ENCODE data around the gene UBL7.
"Not testable (repeated sequence)": the region's sequence is repeated elsewhere in the genome, so short reads cannot be mapped to it uniquely, and the experiment has no call there.

UBL7 gene, protein sequence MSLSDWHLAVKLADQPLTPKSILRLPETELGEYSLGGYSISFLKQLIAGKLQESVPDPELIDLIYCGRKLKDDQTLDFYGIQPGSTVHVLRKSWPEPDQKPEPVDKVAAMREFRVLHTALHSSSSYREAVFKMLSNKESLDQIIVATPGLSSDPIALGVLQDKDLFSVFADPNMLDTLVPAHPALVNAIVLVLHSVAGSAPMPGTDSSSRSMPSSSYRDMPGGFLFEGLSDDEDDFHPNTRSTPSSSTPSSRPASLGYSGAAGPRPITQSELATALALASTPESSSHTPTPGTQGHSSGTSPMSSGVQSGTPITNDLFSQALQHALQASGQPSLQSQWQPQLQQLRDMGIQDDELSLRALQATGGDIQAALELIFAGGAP

DNA sequence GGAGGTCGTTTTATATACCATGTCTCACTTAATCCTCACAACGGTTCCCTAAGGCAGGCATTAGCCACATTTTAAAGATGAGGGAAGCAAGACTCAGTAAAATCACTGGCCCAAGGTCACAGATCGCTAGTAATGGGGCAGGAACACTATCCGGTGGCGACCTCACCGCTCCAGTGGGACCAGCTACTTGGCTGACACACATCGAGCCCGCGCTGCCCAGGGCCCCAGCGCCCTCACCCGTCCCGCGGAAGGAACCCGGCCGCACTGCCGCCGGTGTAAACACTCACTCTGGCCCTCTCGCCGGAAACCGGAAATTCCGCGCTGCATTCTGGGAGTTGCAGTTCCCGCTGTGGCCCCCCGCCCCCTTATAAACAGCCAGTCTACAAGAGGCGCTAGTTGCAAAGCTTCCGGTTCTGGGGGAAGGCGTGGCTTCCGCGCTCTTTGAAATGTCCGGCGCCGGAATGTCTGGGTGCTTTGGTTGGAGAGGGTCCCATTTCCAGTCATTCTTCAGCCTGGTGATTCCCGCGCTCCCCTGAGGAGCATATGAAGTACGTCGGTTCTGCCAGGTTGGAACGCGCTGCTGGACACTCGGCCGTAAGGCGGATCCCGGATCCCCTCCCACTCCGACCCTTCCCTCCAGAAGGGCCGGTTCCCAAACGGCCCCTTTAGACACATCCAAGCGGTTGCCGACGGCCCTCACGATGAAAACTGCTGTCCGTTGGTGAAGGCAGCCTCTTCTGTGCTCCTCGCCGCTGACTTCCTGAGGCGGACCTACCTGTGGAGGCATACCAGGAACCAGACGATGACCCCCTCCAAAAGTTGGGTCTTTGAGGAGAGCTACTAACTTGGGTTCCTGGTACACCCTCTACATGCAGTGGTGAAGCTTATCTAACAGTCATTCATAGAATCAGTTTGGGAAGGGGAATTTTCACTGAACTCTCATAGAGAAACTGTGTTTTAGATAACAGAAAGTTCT lies at the start of gene UBL7:
Gene UBL7, minus strand, starts transcription at position 290 of the 976 bp plus-strand sequence. CDS start 2,293 bp downstream, outside the sequence.
- DNase-seq (ENCODE audit: low spot score): peak; percentile 92

DNA sequence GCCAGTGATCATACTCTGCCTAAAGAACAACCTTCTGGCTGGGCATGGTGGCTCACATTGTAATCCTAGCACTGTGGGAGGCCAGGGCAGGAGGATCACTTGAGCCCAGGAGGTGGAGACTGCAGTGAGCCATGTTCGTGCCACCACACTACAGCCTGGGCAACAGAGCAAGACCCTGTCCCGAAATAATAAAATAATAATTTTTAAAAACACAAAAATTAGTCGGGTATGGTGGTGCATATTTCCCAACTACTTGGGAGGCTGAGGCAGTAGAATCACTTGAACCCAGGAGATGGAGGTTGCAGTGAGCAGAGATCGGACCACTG lies 45.5 kb upstream of the UBL7 start:
- DNase-seq (ENCODE audit: low spot score): no peak

DNA sequence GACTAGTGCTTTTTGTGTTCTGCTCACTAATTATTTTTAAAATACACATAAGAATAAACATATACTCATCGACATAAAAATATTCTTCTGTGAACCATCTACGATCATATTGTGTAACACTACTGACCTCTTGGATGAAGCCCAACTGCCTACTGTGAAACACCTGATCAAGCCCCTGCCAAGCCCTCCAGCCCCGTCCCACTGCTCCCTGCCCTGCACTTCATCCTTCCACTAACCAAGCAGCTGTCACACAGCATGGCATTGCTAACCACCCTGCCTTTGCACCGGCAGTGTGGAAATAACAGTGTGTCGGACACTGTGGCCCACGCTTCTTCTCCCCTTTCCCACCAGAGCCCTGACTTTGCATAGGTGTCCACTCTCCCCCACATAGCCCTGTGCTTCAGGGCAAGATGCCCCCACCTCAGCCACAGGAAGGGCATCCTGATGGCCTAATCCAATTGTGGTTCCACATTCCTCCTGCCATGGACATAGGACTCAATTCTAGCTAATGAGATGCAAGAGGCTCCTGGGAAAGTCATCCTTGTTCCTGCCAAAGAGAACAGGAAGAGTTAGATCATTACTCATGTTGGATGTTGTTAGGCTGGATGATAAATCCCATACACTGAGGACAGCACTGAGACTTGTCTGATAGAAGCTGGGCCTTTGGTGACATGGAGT lies 45.0 kb upstream of the UBL7 start:
- DNase-seq (ENCODE audit: low spot score): no peak

DNA sequence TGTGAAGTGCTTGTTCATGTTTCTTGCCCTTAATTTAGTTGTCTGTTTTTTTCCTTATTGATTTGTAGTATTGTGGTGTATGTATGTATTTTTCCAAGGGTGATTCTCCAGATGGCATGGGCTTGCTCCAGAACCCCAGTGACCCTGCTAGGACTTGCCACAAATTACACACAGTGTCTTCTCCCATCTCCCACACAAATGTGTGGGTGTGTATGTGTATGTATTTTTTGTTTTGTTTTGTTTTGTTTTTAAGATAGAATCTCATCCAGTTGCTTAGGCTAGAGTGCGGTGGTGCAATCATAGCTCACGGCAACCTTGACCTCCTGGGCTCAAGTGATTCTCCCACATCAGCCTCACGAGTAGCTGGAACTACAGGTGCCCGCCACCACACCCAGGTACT lies 43.9 kb upstream of the UBL7 start:
- DNase-seq (ENCODE audit: low spot score): no peak

DNA sequence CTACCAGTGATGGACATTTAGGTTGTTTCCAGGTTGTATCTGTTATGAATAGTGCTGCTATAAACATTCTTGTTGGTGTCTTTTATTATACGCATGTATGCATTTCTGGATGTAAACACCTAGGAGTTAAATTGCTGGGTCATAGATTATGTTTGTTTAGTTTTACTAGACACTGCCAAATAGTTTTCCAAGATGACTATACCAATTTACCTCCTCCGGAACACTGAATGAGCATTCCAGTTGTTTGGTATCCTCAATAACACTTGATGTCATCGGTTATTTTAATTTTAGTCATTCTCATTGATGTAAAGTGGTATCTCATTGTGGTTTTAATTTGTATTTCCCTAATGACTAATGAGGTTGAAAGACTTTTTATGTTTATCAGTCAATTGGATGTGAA lies 43.5 kb upstream of the UBL7 start:
- DNase-seq (ENCODE audit: low spot score): no peak

DNA sequence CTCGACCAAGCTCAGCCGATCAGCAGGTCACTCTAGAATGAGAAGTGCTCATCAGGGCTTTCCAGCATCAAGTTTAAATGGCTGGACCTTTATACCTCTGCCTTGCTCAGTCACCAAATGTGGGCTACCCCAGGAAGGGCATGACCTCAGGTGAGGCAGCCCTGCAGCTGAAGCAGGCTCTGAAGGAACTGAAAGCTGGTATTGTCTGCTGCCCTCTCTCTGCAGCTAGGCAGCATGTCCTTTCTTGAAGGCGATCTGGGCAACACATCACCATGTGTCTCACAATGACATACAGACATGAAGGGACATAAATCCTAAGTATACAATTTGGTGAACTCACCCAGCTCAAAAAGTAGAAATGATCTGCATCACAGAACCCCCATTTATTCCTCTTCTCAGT lies 41.3 kb upstream of the UBL7 start:
- no peak for DNase-seq (ENCODE audit: low spot score)

DNA sequence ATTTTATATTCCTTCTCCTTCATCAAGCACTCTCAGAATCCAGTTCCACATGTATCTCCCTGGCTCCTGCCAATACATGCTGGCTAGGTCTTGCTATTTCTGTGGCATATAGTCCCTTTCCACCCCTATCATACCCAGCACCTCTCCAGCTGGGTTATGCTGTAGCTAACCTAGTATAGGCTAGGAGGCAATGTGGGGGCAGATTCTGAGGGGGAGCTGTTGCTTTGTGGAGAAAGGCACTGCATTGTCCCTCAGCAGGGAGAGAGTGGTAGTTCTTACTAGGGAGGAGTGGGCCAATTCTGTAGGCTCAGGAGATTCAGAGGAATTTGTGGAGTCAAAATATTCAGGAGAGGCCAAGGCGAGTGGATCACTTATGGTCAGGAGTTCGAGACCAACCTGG lies 39.4 kb upstream of the UBL7 start:
- no peak for DNase-seq (ENCODE audit: low spot score)

DNA sequence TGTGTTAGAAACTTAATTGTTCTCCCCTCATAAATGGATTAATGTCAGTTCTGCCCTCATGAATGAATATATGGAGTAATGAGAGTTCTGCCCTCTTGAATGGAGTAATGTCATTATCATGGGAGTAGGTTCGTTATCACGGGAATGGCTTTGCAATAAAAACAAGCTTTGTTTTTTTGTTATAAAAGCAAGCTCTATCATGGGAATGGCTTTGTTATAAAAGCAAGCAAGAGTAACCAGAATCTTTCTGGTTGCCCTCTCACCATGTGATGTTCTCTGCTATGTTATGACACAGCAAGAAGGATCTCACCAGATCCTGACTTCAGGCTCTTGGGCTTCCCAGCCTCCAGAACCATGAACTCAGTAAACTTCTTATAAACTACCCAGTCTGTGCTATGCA lies 38.4 kb upstream of the UBL7 start:
- DNase-seq (ENCODE audit: low spot score): no peak

DNA sequence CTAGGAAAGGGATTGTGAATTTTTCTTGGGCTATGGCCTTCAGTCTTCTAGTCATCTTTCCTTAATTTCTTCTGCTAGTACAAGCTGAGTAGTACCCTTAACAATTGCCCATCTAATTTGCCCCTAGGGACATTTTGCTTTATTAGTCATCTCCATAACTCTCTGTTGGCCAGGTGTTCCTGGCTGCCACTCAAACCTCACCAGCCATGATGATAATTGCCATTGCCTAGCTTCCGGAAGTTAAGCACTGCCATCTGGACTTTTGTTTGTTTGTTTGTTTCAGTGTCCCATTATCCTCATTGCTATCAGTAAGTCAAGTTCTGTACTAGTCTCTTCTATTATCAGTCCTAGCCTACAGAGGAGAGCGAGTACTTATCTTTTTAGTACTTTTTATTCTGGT lies 36.6 kb upstream of the UBL7 start:
- DNase-seq (ENCODE audit: low spot score): no peak

DNA sequence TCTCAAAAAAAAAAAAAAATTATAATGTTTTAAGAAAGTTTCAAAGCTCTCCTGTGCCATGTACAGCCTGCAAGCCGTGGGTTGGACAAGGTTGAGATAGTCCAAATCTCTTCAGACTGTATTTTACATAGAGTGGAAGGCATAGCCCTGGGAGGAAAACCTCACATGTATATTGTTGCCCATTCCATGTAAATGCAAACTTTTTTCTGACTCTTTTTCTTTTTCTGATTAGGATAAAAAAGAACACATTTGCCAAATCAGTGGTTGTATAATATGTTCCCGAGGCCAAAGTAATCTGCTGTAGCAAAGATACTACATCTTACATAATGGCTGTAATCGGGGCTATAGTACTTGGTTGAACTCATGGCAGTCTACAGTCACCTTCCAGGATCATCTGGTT lies 35.7 kb upstream of the UBL7 start:
- no peak for DNase-seq (ENCODE audit: low spot score)

DNA sequence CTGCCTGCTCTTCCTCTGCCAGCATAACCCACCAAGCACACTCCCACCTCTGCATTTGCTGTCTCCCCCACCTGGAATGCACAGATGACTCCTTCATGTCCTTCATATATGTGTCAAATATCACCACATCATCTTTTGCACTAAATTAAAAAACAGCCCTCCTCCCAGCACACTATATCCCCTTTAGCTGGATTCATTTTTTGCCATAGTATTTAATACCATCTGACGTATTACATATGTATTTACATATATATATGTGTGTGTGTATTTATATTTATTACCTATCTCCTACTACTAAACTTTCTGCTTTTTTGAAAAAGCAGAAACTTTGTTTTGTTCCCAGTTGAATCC lies 29.4 kb upstream of the UBL7 start:
- no peak for DNase-seq (ENCODE audit: low spot score)

DNA sequence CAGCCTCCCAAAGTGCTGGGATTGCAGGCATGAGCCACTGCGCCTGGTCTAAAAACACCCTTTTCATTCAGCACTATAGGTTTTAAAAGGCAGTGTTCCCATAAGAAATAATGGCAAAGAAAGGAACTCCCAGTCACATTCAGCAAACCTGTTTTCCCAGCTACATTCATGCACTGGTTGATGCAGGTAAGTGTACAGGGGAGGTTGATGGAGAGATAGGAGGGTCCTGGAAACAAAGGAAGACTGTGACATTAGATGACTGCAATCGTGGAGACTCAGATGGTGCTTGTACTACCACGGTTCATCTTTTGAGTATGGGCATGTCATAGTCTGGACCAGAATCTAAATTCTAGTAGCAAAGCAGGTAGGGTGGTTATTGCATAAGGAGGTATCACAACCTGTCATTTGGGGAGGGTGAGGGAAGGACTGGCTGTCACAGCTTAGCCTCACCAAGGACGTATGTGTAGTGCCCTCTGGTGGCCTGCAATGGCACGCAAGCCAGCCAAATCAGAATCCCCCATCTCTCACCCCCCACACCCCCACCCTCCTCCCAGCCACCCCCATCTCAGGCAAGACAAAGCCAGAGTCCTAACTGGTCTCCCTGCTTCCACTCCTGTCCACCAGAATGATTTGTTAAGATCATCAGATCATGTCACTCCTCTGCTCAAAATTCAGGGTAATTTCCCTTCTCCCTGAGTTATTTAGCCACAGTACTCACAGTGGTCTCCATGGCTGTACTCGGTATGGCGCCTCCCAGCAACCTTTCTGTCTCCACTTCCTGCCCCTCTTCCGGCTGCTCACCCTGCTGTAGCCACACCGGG lies 28.8 kb upstream of the UBL7 start:
- DNase-seq (ENCODE audit: low spot score): peak; percentile 69

DNA sequence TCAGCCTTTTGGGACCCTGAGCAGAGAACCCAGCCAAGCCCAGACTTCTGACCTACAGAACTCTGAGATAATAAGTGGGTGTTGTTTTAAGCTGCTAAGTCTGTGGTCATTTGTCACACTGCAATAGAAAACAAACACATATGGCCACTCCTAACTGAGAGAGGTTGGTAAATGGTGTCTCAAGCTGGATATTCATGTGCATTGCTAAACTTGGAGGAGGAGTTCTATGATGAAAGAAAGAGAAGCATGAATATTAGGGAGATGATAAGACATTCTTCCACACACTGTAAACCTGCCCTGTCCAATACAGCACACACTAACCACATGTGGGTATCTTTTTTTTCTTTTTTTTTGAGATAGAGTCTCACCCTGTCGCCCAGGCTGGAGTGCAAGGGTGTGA lies 27.8 kb upstream of the UBL7 start:
- DNase-seq (ENCODE audit: low spot score): no peak

DNA sequence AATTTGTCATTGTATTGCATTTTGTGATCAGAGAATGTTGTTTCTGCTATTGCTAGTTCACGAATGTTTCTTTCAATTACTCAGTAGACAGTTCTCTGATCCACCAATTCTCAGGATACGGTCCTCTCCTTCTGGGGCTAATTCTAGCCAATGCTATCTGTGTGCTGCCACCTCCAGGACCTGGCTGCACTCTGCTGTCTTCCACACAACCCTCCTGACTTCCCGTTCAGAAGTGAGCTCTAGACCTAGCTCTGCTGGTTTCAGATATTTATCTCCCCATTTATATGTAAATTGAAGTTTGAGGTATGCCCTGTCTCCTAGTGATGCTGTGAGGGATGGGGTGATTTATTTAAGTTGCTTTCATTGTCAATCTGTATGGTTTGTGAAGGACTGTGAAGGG lies 21.7 kb upstream of the UBL7 start:
- DNase-seq (ENCODE audit: low spot score): no peak

DNA sequence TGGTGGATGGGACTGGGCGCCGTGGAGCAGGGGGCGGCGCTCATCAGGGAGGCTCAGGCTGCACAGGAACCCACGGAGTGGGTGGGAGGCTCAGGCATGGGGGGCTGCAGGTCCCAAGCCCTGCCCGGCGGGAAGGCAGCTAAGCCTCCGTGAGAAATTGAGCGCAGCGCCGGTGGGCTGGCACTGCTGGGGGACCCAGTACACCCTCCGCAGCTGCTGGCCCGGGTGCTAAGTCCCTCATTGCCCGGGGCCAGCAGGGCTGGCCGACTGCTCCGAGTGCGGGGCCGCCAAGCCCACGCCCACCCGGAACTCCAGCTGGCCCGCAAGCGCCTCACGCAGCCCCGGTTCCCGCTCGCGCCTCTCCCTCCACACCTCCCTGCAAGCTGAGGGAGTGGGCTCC lies 19.4 kb upstream of the UBL7 start:
- not testable (repeated sequence) for DNase-seq (ENCODE audit: low spot score)

DNA sequence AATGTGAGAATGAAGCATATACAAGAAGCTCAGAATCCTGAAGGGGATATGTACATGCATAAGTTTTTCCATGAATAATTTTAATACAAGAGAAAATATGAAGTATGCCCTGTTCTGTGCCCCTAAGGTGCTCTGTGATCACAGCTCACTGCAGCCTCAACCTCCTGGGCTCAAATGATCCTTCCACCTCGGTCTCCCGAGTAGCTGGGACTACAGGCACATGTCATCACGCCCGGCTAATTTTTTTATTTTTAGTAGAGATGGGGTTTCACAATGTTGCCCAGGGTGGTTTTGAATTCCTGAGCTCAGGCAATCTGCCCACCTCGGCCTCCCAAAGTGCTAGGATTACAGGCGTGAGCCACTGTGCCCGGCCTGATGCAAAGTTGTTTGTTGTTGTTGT lies 10.7 kb upstream of the UBL7 start:
- DNase-seq (ENCODE audit: low spot score): not testable (repeated sequence)

DNA sequence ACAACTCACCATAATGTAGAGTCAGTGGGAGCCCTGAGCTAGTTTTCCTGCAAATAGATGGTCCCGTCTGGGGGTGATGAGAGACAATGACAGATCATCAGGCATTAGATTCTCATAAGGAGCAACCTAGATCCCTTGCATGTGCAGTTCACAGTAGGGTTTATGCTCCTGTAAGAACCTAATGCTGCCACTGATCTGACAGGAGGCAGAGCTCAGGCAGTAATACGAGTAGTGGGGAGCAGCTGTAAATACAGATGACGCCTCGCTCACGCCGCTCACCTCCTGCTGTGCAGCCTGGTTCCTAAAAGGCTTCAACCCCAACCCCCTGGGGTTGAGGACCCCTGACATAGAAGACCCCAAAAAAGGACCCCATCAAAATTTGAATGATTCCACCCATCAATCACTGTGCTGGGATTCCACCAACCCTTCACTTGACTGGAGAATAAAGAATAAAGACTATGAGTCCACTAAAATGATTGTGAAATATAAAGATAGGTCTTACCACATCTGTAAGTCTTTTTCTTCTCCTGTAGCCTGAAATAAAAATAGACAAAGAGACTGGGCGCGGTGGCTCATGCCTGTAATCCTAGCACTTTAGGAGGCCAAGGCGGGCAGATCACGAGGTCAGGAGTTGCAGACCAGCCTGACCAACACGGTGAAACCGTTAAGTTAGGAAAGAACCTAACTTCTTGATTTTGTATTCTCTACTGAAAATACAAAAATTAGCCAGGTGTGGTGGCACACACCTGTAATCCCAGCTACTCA lies 9.9 kb upstream of the UBL7 start:
- no peak for DNase-seq (ENCODE audit: low spot score)

DNA sequence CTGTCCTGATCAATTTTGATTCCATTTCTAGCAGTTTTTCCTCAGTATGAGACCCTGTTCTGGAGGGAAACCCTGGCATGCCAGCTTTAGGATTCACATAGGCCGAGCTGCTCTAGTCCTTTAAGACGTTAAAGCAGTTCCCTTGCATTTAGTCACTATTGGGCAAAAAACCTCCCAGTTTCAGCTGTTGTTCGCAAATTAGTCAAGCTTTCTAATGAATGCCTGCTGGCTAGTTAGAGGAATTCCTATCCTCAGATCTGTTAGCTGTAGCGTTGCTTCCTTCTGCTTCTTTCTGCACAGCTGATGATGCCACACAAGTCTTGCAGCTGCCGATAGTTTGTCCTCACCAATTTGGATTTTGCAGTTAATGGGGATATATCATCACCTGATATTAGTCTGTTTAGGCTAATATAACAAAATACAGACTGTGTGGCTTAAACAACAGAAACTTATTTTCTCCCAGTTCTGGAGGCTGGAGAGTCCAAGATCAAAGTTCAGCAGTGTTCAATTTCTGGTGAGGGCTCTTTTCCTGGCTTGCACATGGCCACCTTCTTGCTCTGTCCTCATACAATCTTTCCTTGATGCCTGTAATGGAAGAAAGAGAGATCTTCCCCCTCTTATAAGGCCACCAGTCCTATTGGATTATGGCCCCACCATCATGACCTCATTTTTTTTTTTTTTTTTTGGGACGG lies 7.5 kb upstream of the UBL7 start:
- DNase-seq (ENCODE audit: low spot score): no peak

DNA sequence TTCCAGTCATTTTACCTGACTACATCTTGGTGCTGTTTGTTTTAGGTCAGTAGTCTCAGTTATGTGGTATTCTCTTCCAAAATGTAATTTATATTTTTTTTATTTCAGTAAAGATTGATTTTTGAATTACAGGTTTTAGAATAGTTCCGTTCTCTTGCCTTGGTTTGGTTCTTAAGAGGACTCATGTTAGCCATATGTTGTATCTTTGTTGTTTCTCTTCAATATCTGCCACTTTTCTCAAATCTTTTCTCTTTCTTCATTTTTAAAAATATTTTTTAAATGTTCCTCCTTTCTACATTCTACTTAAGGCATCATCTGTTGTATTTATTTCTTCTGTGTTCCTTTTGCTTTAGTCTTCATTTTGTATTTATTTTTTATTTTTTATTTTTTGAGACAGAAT lies 5.6 kb upstream of the UBL7 start:
- no peak for DNase-seq (ENCODE audit: low spot score)

DNA sequence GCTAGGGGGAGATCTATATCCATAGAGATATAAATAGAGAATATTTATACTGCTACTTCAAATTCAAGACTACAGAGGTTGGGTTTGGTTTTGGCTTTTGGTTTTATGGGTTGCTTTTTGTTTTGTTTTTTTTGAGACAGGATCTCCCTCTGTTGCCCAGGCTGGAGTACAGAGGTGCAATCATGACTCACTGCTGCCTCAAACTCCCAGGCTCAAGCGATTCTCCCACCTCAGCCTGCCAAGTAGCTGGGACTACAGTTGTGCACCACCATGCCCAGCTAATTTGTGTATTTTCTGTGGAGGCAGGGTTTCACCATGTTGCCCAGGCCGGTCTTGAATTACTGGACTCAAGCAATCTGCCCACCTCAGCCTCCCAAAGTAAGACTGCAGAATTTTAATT lies 3.9 kb upstream of the UBL7 start:
- no peak for DNase-seq (ENCODE audit: low spot score)

DNA sequence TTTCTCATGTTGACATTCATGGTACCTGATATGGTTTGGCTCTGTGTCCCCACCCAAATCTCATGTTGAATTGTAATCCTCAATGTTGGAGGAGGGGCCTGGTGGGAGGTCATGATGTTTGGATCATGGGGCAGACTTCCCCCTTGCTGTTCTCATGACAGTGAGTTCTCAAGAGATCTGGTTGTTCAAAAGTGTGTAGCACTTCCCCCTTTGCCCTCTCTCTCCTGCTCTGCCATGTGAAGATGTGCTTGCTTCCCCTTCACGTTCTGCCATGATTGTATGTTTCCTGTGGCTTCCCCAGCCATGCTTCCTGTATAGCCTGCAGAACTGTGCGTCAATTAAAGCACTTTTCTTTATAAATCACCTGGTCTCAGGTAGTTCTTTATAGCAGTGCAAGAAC lies 3.3 kb upstream of the UBL7 start:
- no peak for DNase-seq (ENCODE audit: low spot score)

Data from hematopoietic multipotent progenitor cell treated with erythropoietin and hydrocortisone succinate and interleukin-3 and kit ligand, for 17 days (in vitro differentiated cells).